SK-N-SH (cell line): ENCODE data around the gene C6. TPM values are rescaled to one million over a fixed set of nuclear protein-coding genes. Genes with fewer than 3 reads are reported as not detected.

Experiments used
- CTCF ChIA-PET: fragments of 300-600, 350-600 bp; formaldehyde crosslinking; extraction: SDS; loops from one replicate; lab custom pipeline; 2021; lab: Yijun Ruan, JAX
- POLR2A ChIA-PET: fragments of 350-600 bp; sonication (Branson Sonifier 250); formaldehyde crosslinking; extraction: SDS; loops from one replicate; lab custom pipeline; 2020; ENCODE audit warnings: antibody characterized with exemption, inconsistent platforms; lab: Yijun Ruan, JAX
- DNase-seq: peaks from one replicate; pipeline ENCODE4 v3.0.0; 2012
- H2AFZ ChIP-seq: fragments of 200-600 bp; sonication (generic); 2 replicates; pipeline ENCODE4 v1.8.1; 2016; ENCODE audit warnings: antibody characterized with exemption, mild to moderate bottlenecking, low read depth
- H3F3A ChIP-seq: fragments of 200-600 bp; sonication (generic); replicated peaks from 2 replicates; pipeline ENCODE3; 2016; ENCODE audit warnings: antibody characterized with exemption, mild to moderate bottlenecking; ENCODE audit not compliant: insufficient read depth
- H3K27ac ChIP-seq, 2 experiments: fragments of 200-500 bp in 1 of 2; fragments of 200-600 bp in 1 of 2; sonication (Bioruptor generic) in 1 of 2; sonication (generic), shearing (Covaris generic) in 1 of 2; 2 replicates each; pipeline versions ENCODE4 v1.5.1 to v1.6.1; 2014 to 2016; ENCODE audit warnings: low read depth in 2 of 2, inconsistent platforms in 1 of 2, low read length in 1 of 2, mild to moderate bottlenecking in 1 of 2, mixed read lengths in 1 of 2
- H3K27me3 ChIP-seq: fragments of 200-600 bp; sonication (generic), shearing (Covaris generic); 2 replicates; pipeline ENCODE4 v1.6.1; 2016; ENCODE audit warnings: mixed run types; ENCODE audit not compliant: insufficient read depth
- H3K36me3 ChIP-seq, 2 experiments: fragments of 200-500 bp in 1 of 2; fragments of 200-600 bp in 1 of 2; sonication (Bioruptor generic) in 1 of 2; sonication (generic) in 1 of 2; replicated peaks in 1 of 2; 2 replicates each; pipeline versions ENCODE3 to v1.5.1; 2014 to 2016; ENCODE audit warnings: low read length in 1 of 2, mild to moderate bottlenecking in 1 of 2; ENCODE audit not compliant: insufficient read depth in 2 of 2, control insufficient read depth in 1 of 2
- H3K4me1 ChIP-seq, 2 experiments: fragments of 200-500 bp in 1 of 2; fragments of 200-600 bp in 1 of 2; sonication (Bioruptor generic) in 1 of 2; sonication (generic), shearing (Covaris generic) in 1 of 2; 2 replicates each; pipeline versions ENCODE4 v1.5.1 to v1.6.1; 2014 to 2016; ENCODE audit warnings: low read depth in 1 of 2, low read length in 1 of 2, mixed run types in 1 of 2; ENCODE audit not compliant: insufficient read depth in 2 of 2, control insufficient read depth in 1 of 2
- H3K4me2 ChIP-seq: fragments of 200-600 bp; sonication (generic), shearing (Covaris generic); 2 replicates; pipeline ENCODE4 v1.6.1; 2017; ENCODE audit warnings: mixed run types
- H3K4me3 ChIP-seq, 2 experiments: fragments of 200-500 bp in 1 of 2; fragments of 200-600 bp in 1 of 2; sonication (Bioruptor generic) in 1 of 2; sonication (generic), shearing (Covaris generic) in 1 of 2; 2 replicates each; pipeline versions ENCODE4 v1.5.1 to v1.8.1; 2014 to 2016; ENCODE audit warnings: low read depth in 2 of 2, inconsistent platforms in 1 of 2, low read length in 1 of 2, mild to moderate bottlenecking in 1 of 2, mixed read lengths in 1 of 2, moderate library complexity in 1 of 2
- H3K79me2 ChIP-seq: fragments of 200-600 bp; sonication (generic); 2 replicates; pipeline ENCODE4 v1.8.1; 2017; ENCODE audit warnings: mild to moderate bottlenecking; ENCODE audit not compliant: insufficient read depth
- H3K9ac ChIP-seq: fragments of 200-600 bp; sonication (generic); 2 replicates; pipeline ENCODE4 v1.6.1; 2017; ENCODE audit warnings: mixed run types
- H3K9me2 ChIP-seq: fragments of 200-600 bp; sonication (generic); 2 replicates; pipeline ENCODE4 v1.6.1; 2017; ENCODE audit warnings: mixed run types
- H3K9me3 ChIP-seq: fragments of 200-600 bp; sonication (generic); 2 replicates; pipeline ENCODE4 v1.6.1; 2017; ENCODE audit warnings: mixed run types, mild to moderate bottlenecking, moderate library complexity
- H4K20me1 ChIP-seq: fragments of 200-600 bp; sonication (generic); 2 replicates; pipeline ENCODE4 v1.6.1; 2017; ENCODE audit warnings: mild to moderate bottlenecking, mixed run types; ENCODE audit not compliant: insufficient read depth
- ELF1 ChIP-seq: IDR thresholded peaks from 2 replicates; pipeline ENCODE4 v1.4.0; 2012
- EP300 ChIP-seq, 2 experiments: IDR thresholded peaks; 2 replicates each; pipeline versions ENCODE4 v1.4.0 to v1.6.1; 2012; ENCODE audit warnings: borderline replicate concordance in 1 of 2, low read depth in 1 of 2, low read length in 1 of 2
- EZH2phosphoT487 ChIP-seq: fragments of 200-600 bp; sonication (generic); IDR thresholded peaks from 2 replicates; pipeline ENCODE4 v1.6.1; 2017; ENCODE audit warnings: low read depth, mixed run types, mild to moderate bottlenecking, antibody characterized with exemption, moderate library complexity, borderline replicate concordance
- FOSL2 ChIP-seq: IDR thresholded peaks from 2 replicates; pipeline ENCODE4 v1.4.0; 2012; ENCODE audit warnings: low read depth, mild to moderate bottlenecking, moderate library complexity, borderline replicate concordance
- FOXJ3 ChIP-seq: sonication (generic); formaldehyde crosslinking; IDR thresholded peaks from 2 replicates; pipeline ENCODE4 v1.5.1; 2020; ENCODE audit warnings: mild to moderate bottlenecking, missing genetic modification reagents
- GABPA ChIP-seq: IDR thresholded peaks from 2 replicates; pipeline ENCODE4 v1.4.0; 2012; ENCODE audit warnings: low read depth, mild to moderate bottlenecking
- GATA2 ChIP-seq: sonication (generic); formaldehyde crosslinking; IDR thresholded peaks from 2 replicates; pipeline ENCODE4 v1.5.0; 2020; ENCODE audit warnings: mild to moderate bottlenecking, missing genetic modification reagents
- JUND ChIP-seq: IDR thresholded peaks from 2 replicates; pipeline ENCODE4 v1.4.0; 2012
- NFIC ChIP-seq: IDR thresholded peaks from 2 replicates; pipeline ENCODE4 v1.4.0; 2012; ENCODE audit warnings: borderline replicate concordance
- RCOR1 ChIP-seq: fragments of 150-350 bp; IDR thresholded peaks from 2 replicates; pipeline ENCODE4 v1.6.1; 2017; ENCODE audit warnings: antibody characterized with exemption, low read length
- SIN3A ChIP-seq: IDR thresholded peaks from 2 replicates; pipeline ENCODE4 v1.6.1; 2012; ENCODE audit warnings: low read depth, mild to moderate bottlenecking, low read length, moderate library complexity, borderline replicate concordance
- TCF12 ChIP-seq: IDR thresholded peaks from 2 replicates; pipeline ENCODE4 v1.4.0; 2012
- YY1 ChIP-seq: IDR thresholded peaks from 2 replicates; pipeline ENCODE4 v1.4.0; 2012; ENCODE audit warnings: low read depth, mild to moderate bottlenecking
- WGBS: methylation state at CpG from one replicate; pipeline ENCODE4 v1.1.6; 2017; ENCODE audit warnings: low lambda C conversion rate; 5-methylcytosine and 5-hydroxymethylcytosine counted together
- polyA plus RNA-seq, 3 experiments: library from polyadenylated mRNA; depleted of rRNA; stranded (reverse); fragments of >200 nt; gene quantifications; 2 replicates each; pipeline ENCODE4 v1.2.3, GENCODE V29; 2012
- TF ChIP-seq, protein P1 (sequence below): IDR thresholded peaks from 2 replicates; pipeline ENCODE4 v1.4.0; 2012; ENCODE audit warnings: low read depth, borderline replicate concordance
- TF ChIP-seq, protein P2 (sequence below): IDR thresholded peaks from 2 replicates; pipeline ENCODE4 v1.6.1; 2012; ENCODE audit warnings: mild to moderate bottlenecking, low read depth, low read length, moderate library complexity
- TF ChIP-seq, protein P3 (sequence below): IDR thresholded peaks from 2 replicates; pipeline ENCODE4 v1.4.0; 2012; ENCODE audit warnings: low read depth
- TF ChIP-seq, protein P4 (sequence below): IDR thresholded peaks from 2 replicates; pipeline ENCODE4; 2012
- TF ChIP-seq, protein P5 (sequence below): fragments of 150-350 bp; IDR thresholded peaks from 2 replicates; pipeline ENCODE4 v1.6.1; 2016; ENCODE audit warnings: mild to moderate bottlenecking, low read depth, low read length

C6 gene
- polyA plus RNA-seq, 1 of the 3 experiments (the other 2 are of a cell fraction), result 0.08 TPM

DNA sequence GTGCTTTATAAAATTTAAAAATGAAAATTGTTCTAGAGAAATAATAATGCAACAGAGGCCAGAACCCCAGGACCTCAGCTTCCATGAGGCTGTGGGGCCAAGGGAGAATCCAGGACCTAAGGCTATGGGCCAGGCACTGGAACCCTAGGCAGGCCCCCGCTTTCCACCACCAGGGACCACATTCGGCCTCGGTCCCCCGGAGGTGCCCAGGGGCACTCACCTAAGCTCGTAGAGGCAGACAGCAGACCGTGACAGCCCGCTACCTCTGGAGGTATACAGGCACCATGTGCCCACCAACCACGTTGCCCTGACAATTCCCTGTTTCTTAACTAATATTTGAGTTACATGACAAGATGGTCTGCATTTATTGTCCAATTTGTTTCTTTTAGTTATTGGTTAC is 92.7 kb downstream of the C6 start:
- CTCF ChIA-PET, result no interaction called here
- DNase-seq, result no peak
- no peaks in the 10 kb centered on the region for H3K27me3 ChIP-seq
- peaks cover 0 to 2% of the 10 kb centered on the region in 2 experiments; a peak in 2 of 4 replicates for H3K4me1 ChIP-seq
- H3K9me3 ChIP-seq, result no peaks in the 10 kb centered on the region
- no peaks in the 10 kb centered on the region for H3K9me2 ChIP-seq
- no peak overlapping the region for H3K27ac ChIP-seq
- no peaks in the 10 kb centered on the region for H3K79me2 ChIP-seq
- no peak overlapping the region for H3K9ac ChIP-seq
- TF ChIP-seq EZH2phosphoT487, result no peak
- TF ChIP-seq, protein P1, sequence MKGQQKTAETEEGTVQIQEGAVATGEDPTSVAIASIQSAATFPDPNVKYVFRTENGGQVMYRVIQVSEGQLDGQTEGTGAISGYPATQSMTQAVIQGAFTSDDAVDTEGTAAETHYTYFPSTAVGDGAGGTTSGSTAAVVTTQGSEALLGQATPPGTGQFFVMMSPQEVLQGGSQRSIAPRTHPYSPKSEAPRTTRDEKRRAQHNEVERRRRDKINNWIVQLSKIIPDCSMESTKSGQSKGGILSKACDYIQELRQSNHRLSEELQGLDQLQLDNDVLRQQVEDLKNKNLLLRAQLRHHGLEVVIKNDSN, result no peak
- TF ChIP-seq TCF12, result no peak
- no peak for TF ChIP-seq YY1
- TF ChIP-seq, protein P2, sequence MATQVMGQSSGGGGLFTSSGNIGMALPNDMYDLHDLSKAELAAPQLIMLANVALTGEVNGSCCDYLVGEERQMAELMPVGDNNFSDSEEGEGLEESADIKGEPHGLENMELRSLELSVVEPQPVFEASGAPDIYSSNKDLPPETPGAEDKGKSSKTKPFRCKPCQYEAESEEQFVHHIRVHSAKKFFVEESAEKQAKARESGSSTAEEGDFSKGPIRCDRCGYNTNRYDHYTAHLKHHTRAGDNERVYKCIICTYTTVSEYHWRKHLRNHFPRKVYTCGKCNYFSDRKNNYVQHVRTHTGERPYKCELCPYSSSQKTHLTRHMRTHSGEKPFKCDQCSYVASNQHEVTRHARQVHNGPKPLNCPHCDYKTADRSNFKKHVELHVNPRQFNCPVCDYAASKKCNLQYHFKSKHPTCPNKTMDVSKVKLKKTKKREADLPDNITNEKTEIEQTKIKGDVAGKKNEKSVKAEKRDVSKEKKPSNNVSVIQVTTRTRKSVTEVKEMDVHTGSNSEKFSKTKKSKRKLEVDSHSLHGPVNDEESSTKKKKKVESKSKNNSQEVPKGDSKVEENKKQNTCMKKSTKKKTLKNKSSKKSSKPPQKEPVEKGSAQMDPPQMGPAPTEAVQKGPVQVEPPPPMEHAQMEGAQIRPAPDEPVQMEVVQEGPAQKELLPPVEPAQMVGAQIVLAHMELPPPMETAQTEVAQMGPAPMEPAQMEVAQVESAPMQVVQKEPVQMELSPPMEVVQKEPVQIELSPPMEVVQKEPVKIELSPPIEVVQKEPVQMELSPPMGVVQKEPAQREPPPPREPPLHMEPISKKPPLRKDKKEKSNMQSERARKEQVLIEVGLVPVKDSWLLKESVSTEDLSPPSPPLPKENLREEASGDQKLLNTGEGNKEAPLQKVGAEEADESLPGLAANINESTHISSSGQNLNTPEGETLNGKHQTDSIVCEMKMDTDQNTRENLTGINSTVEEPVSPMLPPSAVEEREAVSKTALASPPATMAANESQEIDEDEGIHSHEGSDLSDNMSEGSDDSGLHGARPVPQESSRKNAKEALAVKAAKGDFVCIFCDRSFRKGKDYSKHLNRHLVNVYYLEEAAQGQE, result no peak
- no peak for TF ChIP-seq FOXJ3 (CRISPR knock-in tag)
- TF ChIP-seq, protein P3, sequence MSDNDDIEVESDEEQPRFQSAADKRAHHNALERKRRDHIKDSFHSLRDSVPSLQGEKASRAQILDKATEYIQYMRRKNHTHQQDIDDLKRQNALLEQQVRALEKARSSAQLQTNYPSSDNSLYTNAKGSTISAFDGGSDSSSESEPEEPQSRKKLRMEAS, result no peak
- TF ChIP-seq, protein P4, sequence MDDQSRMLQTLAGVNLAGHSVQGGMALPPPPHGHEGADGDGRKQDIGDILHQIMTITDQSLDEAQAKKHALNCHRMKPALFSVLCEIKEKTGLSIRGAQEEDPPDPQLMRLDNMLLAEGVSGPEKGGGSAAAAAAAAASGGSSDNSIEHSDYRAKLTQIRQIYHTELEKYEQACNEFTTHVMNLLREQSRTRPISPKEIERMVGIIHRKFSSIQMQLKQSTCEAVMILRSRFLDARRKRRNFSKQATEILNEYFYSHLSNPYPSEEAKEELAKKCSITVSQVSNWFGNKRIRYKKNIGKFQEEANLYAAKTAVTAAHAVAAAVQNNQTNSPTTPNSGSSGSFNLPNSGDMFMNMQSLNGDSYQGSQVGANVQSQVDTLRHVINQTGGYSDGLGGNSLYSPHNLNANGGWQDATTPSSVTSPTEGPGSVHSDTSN, result no peak
- no peak for TF ChIP-seq GATA2
- no peak for TF ChIP-seq ELF1
- TF ChIP-seq EP300 (IDR thresholded peaks at IDR 0.05; ENCODE audit: borderline replicate concordance in 1 of 2, low read depth in 1 of 2, low read length in 1 of 2), result no peak
- TF ChIP-seq SIN3A, result no peak
- TF ChIP-seq FOSL2, result no peak
- no peak for TF ChIP-seq RCOR1
- no peak for TF ChIP-seq JUND
- TF ChIP-seq, protein P5, sequence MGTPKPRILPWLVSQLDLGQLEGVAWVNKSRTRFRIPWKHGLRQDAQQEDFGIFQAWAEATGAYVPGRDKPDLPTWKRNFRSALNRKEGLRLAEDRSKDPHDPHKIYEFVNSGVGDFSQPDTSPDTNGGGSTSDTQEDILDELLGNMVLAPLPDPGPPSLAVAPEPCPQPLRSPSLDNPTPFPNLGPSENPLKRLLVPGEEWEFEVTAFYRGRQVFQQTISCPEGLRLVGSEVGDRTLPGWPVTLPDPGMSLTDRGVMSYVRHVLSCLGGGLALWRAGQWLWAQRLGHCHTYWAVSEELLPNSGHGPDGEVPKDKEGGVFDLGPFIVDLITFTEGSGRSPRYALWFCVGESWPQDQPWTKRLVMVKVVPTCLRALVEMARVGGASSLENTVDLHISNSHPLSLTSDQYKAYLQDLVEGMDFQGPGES, result no peak
- TF ChIP-seq NFIC, result no peak
- TF ChIP-seq GABPA, result no peak
- H4K20me1 ChIP-seq, result no peaks in the 10 kb centered on the region
- POLR2A ChIA-PET, result no interaction called here
- H3F3A ChIP-seq, result no peaks in the 10 kb centered on the region
- no peaks in the 10 kb centered on the region for H3K36me3 ChIP-seq
- 25% methylated on average over 1 of the region's 8 CpGs for WGBS
- H2AFZ ChIP-seq, result no peak overlapping the region
- H3K4me2 ChIP-seq, result no peak overlapping the region
- H3K4me3 ChIP-seq, result no peak overlapping the region
